Fibroblast of skin of abdomen (primary cell): ENCODE data around the gene PRTFDC1.

Experiments used
- DNase-seq: peaks from one replicate; pipeline ENCODE4 v3.0.0-alpha.2; 2013

The PRTFDC1 gene

DNA sequence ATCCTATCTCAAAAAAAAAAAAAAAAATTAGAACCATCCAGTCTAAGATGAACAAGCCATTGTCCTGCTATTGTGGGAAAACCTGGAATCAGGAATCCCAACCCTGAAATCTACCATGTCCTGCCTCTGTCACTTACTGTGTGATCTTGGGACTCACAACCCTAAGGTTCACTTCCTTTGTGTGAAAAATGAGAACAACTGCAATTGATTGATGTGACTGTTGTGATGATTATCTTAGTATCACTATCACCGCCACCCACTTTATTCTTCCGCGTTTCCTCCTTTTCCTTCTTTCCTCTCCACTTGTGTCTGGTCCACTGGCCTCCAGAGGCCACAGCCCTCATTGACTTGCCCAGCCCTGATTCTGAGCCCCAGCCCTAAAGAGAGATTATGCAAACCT is 12.6 kb upstream of the PRTFDC1 start:
- DNase-seq, result no peak

DNA sequence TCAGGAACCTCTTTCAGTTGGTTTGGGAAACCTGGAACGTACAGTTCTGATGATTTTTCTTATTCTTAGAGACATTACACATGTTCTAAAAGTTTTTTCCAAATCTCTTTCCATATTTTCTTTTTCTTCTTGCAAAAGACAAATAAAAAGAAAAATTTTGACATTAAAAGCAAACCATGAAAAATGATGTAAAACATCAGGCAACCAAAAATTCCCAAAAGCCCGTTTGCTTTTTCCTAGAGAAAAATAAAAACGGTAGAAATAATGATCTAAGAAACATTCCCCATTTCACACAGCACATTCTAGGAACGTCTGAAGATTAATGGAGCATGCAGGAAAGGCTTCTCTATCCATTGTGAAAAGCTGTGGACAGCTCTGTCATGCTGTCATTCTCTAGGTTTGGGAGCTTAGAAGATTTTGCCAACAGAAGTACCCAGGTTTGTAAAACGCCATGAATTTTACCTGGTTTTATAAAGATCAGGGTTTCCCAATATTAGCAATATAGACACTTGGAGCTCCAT is 11.2 kb upstream of the PRTFDC1 start:
- DNase-seq, result no peak

DNA sequence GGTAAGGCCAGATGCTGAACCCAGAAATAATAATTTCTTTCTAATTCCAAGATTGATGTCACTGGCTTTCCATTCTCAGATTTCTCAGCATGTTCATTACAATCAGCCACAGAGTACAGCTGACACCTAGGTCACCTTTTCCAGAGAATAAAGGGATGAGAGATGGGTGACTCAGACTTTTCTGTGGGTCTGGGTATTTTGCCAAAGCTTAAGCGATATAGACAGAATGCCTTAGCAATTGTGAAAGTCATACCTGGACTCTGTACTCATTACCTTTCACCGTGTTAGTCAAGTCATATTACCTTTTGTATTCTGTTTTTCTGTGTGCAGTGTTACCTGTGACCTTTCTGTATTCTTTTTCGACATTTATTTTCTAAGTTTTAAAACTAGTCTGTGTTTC is 10.6 kb upstream of the PRTFDC1 start:
- DNase-seq, result peak; percentile 29

DNA sequence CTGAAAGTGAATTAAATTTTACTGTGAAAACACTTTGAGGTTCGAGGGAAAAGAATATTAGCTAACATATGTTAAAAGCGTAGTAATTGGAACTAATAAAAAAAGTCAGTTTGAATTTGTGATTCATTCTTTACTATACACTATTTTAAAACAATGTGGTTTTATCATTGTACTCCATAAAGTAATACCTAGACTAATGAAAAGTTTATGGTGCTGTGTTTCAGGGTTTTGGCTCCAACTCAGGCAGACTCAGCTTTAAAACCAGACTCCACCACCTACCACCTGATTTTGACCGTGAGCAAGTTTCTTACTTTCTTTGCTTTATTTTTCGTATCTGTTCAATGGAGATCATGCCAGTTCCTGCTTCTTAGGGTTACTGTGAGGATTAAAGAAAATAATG is 9.2 kb upstream of the PRTFDC1 start:
- no peak for DNase-seq

DNA sequence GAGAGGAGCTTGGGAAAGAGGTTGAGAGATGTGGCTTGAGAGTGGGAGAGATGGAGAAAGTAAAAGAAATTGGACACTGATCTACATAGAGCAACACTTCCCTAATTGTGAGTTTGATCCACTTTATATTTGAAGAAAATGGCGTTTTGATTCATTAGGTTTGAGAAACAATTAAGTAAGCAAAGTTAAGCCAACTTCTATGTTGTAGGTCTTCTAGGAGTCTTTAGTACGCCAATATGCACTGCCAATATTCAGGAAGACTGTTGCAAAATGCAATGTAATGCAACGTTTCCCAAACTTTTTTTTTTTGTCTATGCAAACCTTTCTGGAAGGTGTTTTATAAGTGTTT is 7.0 kb upstream of the PRTFDC1 start:
- no peak for DNase-seq

DNA sequence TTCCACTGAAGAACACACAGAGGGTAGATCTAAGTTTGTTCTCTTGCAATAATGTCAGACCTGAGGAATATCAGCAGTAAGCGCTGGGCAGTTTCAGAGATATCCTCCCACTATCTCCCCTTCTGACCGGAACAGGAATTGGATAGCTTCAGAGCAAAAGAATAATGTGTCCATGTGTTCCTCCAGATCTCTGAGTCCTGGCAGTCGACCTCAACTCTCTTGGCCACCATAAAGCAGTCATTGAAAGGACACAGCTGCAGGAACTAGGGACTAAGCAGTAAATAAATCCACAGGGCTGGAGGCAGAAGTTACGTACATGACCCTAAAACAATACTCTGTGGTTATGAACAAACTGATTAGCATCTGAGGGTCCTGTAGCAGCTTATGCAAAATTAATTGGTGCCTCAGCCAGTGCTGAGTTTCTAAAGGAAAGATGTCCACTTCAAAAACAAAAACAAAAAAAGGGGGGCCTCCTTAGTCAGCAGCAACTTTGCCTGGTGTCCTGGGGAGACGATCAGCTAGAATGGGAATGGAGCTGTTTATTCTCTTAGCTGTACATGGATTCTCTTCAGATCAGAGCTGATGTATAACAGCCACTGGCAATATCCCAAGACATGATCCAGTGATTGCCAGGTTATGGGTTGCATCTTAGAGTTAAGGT is 6.4 kb upstream of the PRTFDC1 start:
- peak; percentile 56 for DNase-seq

GRCh38 chr10:24958091-24958720 is 5.8 kb upstream of the PRTFDC1 start:
- peak; percentile 91 for DNase-seq

DNA sequence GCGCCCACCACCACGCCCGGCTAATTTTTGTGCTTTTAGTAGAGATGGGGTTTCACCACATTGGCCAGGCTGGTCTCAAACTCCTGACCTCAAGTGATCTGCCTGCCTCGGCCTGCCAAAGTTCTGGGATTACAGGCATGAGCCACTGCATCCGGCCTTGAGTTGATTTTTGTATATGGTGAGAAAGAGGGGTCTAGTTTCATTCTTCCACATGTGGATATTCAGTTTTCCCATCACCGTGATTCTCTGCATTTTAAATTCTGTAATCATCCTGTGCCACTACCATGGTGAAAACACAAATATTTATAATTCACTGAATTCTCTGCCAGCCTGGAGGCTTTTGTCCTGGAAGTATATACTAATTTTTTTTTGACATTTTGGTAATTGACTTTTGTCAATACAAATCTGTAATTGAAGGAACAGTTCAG is 5.2 kb upstream of the PRTFDC1 start:
- DNase-seq, result peak; percentile 34

- DNase-seq, result no peak
These were observed 1.3 kb upstream of the PRTFDC1 start for GRCh38 chr10:24953675-24954074.

DNA sequence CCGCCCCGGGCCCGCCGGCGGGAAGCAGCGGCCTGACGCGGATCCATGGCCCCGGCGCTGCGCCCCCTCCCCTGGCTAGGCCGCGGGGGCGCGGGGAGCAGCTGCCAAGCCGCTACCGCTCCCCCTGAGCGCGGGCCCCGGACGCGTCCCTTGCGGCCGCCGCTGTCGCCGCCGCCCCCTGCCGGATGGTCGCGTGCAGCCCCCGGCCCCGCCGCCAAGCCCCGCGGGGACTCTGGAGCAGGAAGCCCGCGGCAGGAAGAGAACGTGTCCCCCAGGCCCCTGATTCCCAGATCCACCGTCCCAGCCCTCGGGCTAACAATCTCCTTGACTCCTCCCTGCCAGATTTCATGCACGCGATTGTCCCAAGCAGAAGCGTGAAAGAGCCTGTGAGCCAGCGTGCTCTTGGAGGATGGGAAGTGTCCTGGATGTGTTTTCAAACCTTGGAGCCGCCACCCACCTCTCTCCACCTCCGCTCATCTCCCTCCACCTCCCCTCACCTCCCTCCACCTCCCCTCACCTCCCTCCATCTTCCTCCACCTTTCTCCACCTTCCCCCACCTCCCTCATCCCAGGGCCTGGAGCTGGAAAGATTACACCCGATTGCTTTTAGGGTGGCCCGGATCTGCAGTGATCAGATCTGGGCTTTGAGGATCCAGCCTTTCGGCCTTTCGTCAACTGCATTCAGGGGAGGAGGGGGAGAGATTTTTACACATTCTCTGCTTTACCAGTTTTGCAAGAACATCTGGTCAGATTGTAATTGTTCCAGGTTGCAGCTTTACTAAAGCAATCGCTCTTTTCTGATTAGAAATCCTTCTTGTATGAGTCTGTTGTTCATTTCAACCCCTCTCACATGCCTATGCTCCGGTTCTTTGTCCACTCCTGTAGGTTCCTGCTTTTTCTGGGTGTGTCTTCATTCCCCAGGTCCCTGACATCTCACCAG is 570 bp upstream of the PRTFDC1 start:
- peak; percentile 74 for DNase-seq

DNA sequence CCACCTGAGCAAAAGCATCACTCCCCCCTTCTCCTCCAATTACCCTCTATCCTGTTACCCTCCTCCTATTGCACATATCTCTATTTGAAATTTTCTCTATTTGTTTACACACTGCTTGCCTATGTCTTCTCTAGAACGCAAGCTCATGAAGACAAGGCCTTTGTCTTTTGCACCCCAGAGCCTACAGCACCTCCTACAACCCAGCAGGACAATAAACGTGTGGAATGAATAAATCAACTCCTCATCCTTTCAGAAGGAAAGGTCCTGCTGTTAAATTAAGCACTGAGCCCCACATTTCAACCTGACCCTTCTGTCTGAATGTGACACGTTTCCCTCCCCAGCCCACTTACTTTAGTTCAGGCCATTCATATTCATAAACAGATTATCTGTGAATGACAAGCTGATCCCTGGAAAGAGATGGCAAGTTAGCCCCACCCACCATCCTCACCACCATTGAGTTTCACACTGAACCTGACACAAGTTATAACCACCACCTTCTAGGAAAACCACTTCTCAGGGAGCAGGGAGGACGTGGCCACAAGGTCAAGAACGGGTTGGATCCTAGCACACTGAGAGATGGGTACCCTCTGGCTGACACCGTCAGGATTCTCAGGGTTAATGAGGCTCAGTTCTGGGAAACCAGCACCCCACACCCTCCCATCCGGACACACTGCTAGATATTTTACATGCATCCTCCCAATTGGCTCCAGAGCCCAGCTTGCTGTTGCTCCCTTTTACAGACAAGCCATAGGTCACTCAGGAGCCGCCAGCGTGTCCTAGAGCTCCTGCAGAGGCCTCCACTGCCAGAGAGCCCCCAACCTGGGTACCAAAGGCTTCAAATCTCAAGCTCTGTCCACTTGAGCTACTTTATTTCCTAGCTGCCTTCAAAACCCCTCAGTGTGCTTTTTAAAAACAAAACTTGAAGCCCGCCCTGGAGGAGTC is 934 bp downstream of the PRTFDC1 start:
- peak; percentile 14 for DNase-seq

DNA sequence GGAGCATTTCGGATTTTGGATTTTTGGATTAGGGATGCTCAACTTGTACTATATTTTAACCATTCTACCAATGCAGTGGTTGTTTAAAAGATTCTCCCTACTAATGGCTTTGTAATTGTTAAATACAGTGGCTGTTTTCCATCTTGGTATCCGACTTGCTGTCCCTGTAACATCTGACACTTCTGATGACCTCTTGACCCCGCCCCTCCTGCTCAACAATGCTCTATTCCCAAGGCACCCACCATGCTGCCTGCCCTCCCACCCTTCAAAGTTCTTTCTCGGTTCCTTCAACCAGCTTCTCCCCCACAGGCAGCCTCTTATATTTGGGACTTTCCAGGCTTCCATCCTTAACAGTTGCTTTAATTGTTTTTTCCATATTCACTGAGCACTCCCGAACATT is 2.0 kb downstream of the PRTFDC1 start:
- no peak for DNase-seq

DNA sequence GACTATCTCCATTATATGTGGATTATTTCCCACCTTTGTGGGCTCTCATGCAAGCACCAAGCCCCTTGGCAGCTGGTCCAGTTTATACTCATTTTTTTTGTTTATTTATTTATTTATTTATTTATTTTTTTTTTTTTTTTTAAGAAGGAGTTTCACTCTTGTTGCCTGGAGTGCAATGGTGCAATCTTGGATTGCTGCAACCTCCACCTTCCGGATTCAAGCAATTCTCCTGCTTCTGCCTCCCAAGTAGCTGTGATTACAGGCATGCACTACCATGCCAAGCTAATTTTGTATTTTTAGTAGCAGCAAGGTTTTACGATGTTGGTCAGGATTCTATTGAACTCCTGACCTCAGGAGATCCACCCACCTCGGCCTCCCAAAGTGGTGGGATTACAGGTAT is 2.8 kb downstream of the PRTFDC1 start:
- DNase-seq, result no peak

DNA sequence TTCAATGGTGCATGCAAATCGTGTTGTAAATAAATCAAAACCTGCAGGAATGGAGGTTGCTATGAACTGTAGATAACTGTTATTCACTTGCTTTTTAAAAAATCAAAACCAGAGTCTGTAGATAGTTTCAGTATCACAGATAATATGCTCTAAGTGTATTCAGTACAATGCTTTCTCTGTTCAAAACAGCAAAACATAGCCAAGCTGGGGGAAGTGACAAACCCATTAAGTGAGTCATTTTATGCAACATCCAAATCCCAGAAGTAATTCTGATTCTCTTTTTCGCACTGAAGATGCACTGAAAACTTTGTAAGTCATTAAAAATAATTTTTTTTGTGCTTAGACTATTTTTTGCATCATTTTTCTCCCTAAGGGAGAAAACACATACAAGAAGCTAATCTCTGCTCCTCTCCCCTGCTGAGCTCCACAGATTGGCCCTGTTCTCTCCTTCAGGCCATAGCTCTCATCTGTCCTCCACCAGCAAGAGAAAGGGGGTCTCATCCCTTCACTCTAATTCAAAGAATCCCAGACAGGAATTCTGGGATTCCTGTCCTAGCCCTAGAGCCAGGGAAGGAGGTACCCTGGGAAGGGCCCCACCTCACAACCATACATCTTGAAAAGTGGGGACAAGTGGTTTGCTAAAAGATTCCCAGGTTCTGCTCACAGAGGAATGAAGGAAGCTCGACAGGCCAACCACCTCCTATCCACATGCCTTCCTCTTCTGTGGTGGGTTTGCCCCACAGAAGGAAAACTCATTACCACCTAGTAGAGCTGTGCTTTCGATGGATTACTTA is 4.9 kb downstream of the PRTFDC1 start:
- peak; percentile 48 for DNase-seq

DNA sequence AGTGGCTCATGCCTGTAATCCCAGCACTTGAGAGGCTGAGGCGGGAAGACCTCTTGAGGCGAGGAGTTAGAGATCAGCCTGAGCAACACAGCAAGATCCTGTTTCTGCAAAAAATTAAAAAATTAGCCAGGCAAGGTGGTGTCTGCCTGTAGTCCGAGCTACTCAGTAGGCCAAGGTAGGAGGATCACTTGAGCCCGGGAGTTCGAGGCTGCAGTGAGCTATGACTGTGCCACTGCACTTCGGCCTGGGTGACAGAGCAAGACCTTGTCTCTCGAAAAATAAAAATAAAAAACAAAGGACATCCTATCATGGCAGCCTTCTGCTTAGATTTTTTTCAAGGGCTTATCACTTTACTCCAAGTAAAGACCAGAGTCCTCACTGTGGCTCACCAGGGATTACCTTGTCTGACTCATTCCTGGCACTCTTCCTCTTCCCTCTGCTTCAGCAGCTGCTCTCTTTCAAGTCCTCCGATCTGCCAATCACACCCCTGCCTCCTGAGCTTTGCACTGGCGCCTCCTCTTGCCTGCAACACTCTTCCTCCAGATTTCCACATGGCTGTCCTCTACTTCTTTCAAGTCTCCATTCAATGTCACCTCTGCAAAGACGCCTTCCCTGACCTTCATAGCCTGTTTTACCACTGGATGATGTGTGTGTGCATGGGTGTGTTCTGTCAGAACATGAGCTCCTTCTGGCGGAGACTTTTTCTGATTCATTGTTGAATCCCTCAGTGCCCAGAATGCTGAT is 7.7 kb downstream of the PRTFDC1 start:
- peak; percentile 71 for DNase-seq

DNA sequence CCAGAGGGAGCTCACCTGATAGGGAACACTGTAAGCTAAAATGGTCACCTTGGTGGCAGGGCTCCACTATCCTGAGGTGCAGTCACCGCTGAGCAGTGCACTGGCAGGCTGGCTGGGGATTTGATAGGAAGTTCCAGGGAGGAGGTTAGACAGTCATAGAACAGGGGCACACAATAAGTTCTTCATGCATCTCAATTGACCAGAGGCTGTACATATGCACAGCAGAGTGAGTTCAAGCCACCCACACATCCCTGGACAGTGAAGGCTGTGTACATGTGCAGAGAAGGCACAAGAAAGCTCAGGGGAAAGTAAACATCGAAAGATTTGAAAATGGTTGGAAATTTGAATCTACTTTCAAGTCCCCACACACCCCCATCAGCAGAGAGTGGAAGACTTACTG is 13.9 kb downstream of the PRTFDC1 start:
- DNase-seq, result no peak

DNA sequence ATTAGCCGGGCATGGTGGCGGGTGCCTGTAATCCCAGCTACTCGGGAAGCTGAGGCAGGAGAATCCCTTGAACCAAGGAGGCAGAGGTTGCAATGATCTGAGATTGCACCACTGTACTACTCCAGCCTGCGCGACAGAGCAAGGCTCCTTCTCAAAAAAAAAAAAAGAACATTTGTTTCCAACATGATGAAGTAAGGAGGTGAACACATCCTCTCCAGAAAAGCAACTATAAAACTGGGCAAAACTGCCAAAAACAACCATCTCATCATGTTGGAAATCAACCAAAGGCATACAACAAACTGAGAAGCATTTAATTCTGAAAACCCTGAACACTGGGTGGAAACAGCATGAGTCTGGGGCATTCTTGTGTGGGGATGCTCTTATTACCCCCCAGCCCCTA is 14.3 kb downstream of the PRTFDC1 start:
- no peak for DNase-seq

GRCh38 chr10:24935504-24936292 is 16.7 kb downstream of the PRTFDC1 start:
- DNase-seq, result no peak

GRCh38 chr10:24931236-24931635 is 21.2 kb downstream of the PRTFDC1 start:
- DNase-seq, result no peak

- no peak for DNase-seq
These were observed 22.0 kb downstream of the PRTFDC1 start for GRCh38 chr10:24930427-24930826.
